Sciatic nerve (tissue), 2 donors: ENCODE data around the gene VWC2L. TPM values are rescaled to one million over a fixed set of nuclear protein-coding genes. Genes with fewer than 3 reads are reported as not detected.
A peak's percentile ranks its signal among the peaks of the same experiment; 100 is the strongest.

Experiments
- ATAC-seq: fragments of 200-7000 bp; cut with Tn5 transposase; one replicate; pipeline ENCODE4 v1.9.1; 2020; ENCODE audit warnings: mild to moderate bottlenecking, moderate library complexity
- DNase-seq: peaks from one replicate; pipeline ENCODE4 v3.0.0-alpha.2; 2020; ENCODE audit warnings: low spot score
- intact Hi-C: fragments of 100-400 bp; cut with DNase I; formaldehyde crosslinking; loops from one replicate; pipeline ENCODE4 v1.14.2; 2022
- total RNA-seq: library from RNA; stranded (reverse); fragmentation: NEBNext Ultra II Directional; extraction: Animal tissue kit (Norgen Biotek cat#: 25700); gene quantifications from one replicate; pipeline ENCODE4 v1.2.1, GENCODE V29; 2021
- donor health status: DM: no; HTN: no; CAD: no.
- donor health status: DM: no; HTN: no; CAD: no.

Gene VWC2L
- not detected for total RNA-seq

DNA sequence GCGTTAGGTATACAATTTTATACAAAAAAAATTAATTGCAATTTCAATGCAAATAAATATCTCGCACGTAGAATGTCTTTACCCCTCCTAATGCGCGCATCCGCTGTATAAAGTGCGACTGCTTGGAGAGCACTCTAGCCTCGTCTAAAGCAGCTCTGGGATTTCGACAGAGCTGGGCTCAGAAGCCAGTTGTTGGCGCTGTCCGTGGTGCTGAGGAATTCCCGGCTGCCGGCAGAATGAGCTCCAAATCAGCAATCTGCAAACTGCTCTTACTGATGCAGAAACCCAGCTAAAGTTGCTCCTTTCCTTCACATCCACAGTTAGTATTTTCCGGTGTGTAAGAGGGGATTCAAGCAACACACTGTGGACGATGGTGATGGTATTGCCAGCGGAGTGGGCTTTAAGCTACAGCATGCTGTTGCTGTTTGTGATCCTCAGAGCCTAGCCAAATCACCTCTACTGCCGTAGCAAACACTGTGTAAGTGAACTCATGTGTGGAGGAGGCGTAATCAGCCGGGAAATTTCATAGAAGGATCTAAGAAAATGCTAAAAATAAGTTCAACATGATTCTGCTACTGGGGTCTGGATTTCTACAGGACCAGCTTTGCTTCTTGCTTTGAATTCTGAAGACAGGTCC lies at the start of gene VWC2L:
Gene VWC2L (plus strand): TSS at position 137 of the 637 bp plus-strand sequence. CDS start 3,140 bp downstream, outside the sequence.
- intact Hi-C loops, result no loop called here
- peak; percentile 64 for ATAC-seq

DNA sequence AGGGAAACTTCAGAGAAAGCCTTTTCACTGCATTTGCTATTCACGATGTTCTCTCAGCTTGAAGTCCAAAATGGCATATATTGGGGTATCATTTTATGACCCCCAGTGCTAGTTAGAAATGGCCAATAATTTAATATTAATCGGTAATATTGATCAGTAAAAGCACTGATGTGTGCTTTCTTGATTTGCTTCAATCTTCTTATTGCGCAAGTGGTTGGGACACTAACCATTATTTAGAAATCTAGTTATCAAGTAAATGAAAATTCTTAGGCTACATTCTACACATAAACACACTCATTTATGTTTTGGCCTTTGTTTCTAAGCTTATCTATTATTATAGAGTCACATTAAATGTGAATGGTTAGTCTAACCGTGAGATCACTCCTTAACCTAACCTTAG lies 49.7 kb upstream of the VWC2L start:
- ATAC-seq, result no peak
- intact Hi-C loops, result no loop called here
- no peak for DNase-seq

More for the DNA sequence above, at the start of gene VWC2L:
- DNase-seq, result peak; percentile 82

DNA sequence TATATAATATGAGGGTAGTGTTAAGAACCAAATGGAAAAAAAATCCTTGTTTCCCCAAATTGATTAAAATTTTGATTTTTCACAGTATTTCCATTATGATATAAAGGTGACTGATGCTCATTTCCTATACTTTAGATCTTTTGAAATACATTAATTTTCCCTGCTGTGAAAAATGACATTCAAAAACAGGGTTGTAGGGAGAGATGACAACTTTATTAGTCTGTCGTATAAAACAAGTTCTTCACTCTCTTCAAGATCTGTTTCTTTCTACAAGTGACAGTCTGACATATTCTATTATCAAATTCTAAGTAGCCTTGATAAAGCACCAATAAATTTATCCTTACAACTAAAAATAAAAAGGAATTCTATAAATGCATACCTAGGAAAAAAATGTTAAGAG lies 45.3 kb upstream of the VWC2L start:
- DNase-seq, result no peak
- ATAC-seq, result no peak
- intact Hi-C loops, result no loop called here

DNA sequence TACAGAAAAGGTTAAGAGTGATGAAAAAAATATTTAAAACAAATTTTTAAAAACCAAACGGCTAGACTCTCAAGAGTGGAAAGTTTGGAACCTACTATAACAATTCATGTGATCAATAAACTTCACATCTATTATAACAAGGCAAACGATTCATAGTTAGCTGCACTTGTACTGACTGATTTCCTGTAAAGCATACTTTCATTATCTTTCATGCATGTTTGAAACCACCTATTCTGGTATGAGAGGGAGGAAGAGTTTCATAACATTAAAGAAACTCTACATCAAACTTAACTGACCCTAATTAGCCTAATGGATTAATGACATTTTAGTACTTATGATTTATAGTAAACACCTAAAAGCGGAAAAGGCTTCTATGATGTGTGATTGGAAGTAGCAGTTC lies 43.7 kb upstream of the VWC2L start:
- no peak for DNase-seq
- intact Hi-C loops, result no loop called here
- no peak for ATAC-seq

DNA sequence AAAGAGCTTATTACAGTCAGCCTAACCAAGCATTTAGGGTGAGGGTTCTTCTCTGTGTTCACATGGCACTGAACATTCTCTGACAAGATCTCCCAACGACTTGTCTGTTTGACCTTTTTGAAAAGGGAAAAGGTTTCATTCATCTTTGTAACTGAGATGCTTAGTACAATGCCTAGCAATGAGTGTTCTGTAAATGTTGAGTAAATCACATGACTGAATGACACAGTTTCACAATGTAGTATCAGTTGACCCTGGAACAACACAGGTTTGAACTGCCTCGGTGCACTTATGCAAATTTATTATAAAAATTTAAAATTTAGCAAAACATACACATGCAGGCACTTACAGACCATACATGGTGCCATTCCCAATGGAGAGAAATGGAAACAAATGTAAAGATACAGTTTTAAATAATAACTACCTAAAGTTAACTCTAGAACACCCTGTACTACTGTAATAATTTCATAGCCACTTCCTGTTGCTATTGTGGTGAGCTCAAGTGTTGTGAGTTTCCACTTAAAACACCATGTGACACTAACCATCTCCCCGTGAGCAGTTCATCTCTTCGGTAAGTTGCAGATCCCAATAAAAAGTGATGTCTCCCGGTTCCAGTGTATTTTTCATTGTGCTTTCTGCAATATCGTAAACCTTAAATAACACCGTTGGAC lies 34.1 kb upstream of the VWC2L start:
- no peak for DNase-seq
- no peak for ATAC-seq
- intact Hi-C loops, result no loop called here

DNA sequence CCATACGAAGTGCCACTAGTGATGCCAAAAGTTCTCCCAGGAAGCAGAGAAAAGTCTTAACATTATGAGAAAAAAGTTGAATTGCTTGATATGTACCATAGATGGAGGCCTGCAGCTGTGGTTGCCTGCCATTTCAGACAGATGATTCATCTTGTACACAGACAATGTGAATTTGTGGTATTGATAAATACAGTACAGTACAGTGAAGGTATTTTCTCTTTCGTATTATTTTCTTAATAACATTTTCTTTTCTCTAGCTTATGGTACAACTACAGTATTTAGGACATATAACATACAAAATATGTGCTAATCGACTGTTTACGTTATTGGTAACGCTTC lies 33.6 kb upstream of the VWC2L start:
- ATAC-seq, result no peak
- DNase-seq, result no peak
- intact Hi-C loops, result no loop called here

DNA sequence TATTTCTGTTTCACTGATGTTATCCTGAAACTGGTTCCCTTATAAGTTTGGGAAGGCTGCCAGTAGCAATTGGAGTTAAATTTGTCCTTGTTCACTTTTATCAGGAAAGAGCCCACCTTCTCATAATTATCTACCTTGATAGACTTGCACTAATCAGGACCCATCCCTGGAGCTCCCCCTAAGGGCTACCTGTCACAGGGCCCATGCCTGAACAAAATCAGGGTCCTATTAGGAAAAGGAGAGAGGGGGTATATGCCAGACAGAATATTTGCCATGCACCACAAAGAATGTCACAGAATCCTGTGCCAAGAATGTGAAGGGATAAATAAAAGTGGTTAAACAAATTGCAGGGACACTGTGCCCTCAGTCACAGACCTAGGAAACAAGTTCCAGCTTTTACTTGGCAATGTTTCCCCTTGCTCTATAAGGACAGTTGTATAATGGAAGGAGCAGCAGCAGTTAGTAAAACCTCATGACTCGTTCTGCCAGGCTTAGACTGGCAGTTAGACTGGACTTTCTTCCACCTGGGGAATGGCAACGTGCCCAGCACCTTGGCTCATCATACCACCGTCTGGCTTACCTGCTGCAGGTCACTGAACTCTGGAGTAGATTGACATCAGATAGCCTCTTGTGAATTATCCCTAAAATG lies 32.3 kb upstream of the VWC2L start:
- intact Hi-C loops, result no loop called here
- ATAC-seq, result no peak
- DNase-seq, result no peak

DNA sequence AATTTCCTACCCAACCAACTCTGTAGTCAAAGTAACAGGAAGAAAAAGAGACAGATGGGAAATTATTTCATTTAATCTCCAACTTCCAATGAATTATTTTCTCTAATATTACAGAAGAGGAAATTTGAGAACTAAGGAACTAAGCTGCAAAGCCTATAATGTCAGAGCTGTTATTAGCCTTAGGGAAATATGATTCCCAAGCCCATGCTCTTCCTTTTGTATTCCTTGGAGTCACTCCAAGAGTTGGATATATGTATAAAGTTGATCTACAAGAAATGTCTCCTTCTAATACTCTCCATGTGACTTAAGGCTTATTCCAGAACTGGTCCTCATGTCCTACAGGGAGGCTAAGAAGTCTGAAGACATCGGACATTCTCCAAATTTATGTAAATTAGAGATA lies 31.6 kb upstream of the VWC2L start:
- ATAC-seq (no peak), DNase-seq (no peak)
- intact Hi-C loops, result no loop called here

DNA sequence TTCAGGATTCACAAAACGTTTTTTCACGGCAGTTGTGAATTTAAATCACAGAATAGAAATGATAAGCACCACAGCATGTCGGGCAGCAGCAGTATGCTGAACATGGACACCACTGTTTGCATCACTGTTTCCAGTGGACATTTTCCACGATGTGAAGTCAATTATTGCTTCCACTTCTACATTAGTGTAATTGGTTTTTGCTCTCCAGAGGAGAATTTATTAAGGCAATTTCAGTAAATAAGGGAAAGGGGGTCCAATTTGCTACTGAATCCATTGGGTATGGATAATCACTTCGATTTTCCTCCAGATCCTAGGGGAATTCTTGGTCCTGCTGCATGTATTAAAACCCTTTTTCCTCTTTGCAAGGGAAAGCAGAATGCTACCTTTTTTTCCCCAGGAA lies 30.2 kb upstream of the VWC2L start:
- ATAC-seq (no peak), DNase-seq (no peak)
- intact Hi-C loops, result no loop called here

DNA sequence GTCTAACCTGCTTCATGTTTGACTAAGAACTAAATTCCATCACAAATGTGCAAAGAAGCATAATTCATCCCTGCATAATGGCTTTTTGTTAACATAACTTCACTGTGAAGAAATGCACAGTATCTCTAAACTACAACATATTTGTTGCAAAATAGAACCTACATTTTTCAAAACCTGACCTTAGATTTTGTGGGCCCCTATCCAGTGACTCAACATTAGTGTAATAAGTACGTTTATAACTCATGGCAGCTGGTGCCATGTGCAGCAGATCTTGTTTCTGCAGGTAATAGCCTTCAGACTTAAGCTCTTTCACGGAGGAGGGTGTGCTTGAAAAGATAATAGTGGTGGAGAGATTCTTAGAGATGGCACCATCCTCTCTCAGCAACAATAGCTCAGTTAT lies 28.6 kb upstream of the VWC2L start:
- ATAC-seq (no peak), DNase-seq (no peak)
- intact Hi-C loops, result no loop called here

DNA sequence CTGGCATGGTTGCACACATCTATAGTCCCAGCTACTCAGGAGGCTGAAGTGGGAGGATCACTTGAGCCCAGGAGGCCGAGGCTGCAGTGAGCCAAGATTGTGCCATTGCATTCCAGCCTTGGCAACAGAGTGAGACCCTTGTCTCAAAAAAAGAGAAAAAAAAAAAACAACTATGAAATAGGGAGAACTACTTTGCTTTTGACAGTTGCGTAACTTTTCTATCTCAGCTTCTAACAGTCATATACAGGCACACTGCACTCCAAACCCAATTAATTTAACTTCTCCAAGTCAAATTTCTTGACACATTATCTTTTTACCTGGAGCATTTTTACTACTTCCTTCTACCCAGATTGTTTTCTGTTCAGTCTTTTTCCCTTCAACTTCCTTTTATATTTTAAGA lies 24.1 kb upstream of the VWC2L start:
- ATAC-seq, result no peak
- no peak for DNase-seq
- intact Hi-C loops, result no loop called here

DNA sequence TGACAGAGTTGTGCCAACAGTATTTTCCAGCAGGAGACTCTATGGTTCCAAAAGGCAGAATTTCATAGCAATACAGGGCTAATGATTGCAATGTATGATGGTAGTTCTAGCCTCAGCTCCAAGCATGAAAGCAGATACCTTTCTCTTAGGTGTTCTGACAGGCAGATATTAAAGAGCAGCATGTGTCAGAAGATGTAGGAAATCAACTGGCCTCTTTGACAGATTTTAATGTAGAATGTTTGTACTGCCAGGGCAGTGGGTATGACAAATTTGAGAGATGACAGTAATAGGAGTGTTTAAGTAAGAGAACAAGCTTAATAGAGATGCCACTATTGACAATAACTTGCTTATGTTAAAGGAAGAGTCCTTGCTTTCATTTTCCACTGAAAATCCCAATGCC lies 21.5 kb upstream of the VWC2L start:
- intact Hi-C loops, result no loop called here
- ATAC-seq (no peak), DNase-seq (no peak)

DNA sequence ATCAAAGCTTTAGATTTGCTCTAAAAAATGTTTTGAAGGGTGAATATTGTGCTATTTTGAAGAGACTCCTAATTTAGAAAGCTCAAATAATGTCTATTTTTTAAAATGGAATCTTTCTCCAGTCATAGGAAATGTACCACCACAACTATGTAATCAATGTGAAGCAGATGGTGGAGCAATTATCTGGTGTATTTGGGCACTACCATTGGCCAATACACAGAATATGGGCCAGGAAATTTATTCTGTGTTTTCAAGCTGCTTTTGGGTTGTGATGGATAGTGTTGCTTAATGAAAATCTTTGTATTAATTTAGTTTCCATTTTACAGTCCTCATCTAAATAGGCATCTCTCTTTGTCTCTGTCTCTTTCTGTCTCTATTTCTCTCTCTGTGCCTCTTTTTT lies 17.1 kb upstream of the VWC2L start:
- DNase-seq (no peak), ATAC-seq (no peak)
- intact Hi-C loops, result no loop called here

DNA sequence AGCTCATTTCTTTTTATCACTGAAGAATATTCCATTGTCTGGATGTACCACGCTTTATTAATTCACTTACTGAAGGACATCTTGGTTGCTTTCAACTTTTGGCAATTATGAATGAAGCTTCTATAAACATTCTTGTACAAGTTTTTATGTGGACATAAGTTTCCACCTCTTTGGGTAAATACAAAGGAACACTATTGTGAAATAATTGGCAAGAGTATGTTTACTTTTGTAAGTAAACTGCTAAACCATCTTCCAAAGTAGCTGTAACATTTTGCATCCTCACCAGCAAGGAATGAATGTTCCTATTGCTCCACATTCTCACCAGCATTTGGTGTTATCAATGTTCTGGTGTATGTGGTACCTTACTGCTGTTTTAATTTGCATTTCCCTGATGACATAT lies 15.8 kb upstream of the VWC2L start:
- intact Hi-C loops, result no loop called here
- DNase-seq (no peak), ATAC-seq (no peak)

DNA sequence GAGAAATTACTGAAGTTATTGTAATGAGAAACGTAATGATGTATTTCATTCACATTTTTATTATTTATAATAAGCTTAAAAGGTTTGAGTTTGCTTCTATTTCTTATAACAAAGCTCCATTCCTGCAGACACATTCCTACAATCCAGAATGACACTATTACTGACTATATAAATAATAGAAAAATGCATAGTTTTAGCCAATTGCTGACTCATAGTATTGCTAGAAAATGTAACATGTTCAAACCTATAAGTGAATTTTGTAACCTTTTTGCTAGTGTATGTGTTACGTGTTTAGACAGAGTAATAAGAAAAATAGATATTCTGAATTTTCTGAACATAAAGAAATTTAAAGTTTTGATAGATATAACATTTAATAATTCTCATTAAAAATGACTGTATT lies 9.3 kb upstream of the VWC2L start:
- DNase-seq (no peak), ATAC-seq (no peak)
- intact Hi-C loops, result no loop called here

DNA sequence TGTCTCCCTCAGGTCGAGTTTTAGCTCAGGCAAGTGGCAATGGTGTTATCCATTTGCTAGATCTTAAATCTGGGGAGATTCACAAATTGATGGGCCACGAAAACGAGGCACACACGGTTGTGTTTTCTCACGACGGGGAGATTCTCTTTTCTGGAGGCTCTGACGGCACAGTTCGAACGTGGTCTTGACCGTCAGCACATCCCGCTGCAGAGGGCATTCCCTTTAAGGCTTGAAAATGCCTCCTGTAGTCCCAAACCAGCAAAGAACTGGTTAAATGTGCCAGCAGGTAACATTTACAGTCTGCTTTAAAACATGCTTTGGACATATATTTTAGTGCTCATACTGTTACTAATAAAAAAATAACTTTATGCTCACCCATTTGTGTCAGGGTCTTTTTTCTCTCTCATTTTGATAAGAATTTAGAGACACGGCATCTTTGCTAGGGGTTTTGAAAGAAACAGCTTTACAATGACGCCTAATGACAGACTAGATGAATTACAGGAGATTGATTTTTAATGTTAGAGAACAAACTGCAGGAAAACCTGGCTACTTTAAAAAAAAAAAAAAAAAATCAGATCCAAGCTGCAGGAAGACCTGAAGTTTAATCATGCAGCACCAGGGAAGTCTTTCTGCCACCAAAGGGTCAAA lies 602 bp upstream of the VWC2L start:
- intact Hi-C loops, result no loop called here
- no peak for ATAC-seq

DNA sequence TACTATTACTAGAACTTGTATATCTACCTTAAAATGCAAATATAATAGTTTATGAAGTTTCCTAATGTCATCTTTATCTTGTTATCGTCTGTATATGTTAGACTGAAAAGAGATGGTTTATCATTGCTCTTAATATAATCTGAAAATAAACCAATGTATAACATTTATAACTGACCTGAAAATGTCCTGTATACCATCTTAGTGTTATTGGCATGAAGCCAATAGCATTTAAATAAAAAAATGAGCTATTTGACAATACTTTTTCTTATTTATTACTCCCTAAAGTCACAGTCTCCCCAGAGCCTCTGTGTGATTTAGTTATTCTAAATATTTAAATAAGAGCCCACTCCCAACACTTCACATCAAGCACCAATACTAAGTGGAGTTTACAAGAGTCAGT lies 1.8 kb downstream of the VWC2L start:
- ATAC-seq (no peak), DNase-seq (no peak)
- intact Hi-C loops, result loop anchor here (1.0 kb wide), 1 partner anchor 8 kb away; no protein-coding TSS in a partner anchor

More for the DNA sequence above, 602 bp upstream of the VWC2L start:
- DNase-seq, result no peak

DNA sequence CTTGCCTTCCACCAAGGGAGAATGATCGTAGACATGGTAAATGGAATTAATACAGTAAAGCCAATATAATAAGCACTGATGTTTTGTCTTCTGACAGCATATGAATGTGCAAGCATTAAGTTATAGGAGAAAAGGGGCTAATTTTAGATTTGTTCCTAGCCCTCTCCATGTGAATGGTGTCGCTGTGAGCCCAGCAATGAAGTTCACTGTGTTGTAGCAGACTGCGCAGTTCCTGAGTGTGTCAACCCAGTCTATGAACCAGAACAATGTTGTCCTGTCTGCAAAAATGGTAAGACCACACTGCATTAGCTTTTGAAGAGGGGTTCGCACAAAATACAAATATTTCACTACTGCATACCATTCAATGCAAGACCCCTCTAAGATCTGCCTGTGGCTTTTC lies 25.6 kb downstream of the VWC2L start:
- intact Hi-C loops, result no loop called here
- ATAC-seq, result no peak
- no peak for DNase-seq

DNA sequence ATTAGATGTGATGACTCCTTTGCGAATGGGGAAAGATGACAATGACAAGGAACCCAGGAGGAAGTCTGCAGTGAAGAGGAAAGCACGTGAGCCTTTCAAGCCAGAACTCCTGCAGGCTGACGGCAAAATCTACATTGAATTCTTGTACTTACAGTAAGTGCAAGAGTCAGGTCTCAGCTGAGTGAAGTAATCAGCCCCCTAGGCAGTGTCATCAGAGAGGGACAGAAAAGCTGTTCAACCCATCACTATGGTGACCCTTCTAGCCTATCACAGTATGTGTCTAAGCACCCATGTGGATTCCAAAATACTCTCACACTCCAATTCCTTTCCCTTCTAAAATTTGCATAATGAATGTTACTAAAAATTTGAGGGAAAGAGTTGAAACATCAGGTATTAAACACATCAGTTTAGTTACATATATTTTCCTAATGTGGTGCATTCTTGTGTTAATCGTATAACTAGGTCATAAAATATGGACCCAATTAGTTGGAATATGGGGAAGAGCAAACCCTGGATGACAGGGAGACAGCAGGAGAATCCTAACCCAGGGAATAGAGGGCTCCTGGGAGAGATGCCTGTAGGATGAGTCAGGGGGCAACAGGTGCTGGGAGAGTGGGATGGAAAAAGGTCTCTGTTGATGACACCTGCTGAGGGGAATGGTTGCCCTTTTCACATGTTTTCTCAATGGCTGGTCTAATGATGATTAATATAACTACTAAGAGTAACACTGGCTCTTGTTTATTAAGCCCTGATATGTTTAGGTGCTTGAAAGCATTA lies 39.5 kb downstream of the VWC2L start:
- intact Hi-C loops, result no loop called here
- ATAC-seq (no peak), DNase-seq (no peak)
